Liver (tissue), 9 donors: Measurements from ENCODE around the gene BTN2A1. TPM values are rescaled to one million over a fixed set of nuclear protein-coding genes. Genes with fewer than 3 reads are reported as not detected.
"Not testable (repeated sequence)": the region's sequence is repeated elsewhere in the genome, so short reads cannot be mapped to it uniquely, and the experiment has no call there.

Experiments used
- DNase-seq: peaks from one replicate; pipeline ENCODE4 v3.0.0-alpha.2; 2017; ENCODE audit warnings: low spot score
- H3K27ac ChIP-seq, 2 donors: one replicate each; pipeline ENCODE4 v1.7.0; 2013; ENCODE audit warnings: inconsistent platforms in 2 of 2, low read length in 2 of 2, control low read depth in 1 of 2, low read depth in 1 of 2, mild to moderate bottlenecking in 1 of 2
- H3K27me3 ChIP-seq, 4 donors: one replicate each; pipeline versions ENCODE4 v1.6.1 to v1.7.0; 2013; ENCODE audit warnings: low read length in 3 of 4, inconsistent platforms in 1 of 4, mild to moderate bottlenecking in 1 of 4, moderate library complexity in 1 of 4; ENCODE audit not compliant: control insufficient read depth in 4 of 4, insufficient read depth in 4 of 4
- H3K36me3 ChIP-seq, 4 donors: one replicate each; pipeline versions ENCODE4 v1.6.1 to v1.7.0; 2013; ENCODE audit warnings: low read length in 3 of 4, mild to moderate bottlenecking in 3 of 4, low read depth in 1 of 4, moderate library complexity in 1 of 4; ENCODE audit not compliant: control insufficient read depth in 4 of 4, insufficient read depth in 3 of 4
- H3K4me1 ChIP-seq, 4 donors: one replicate each; pipeline versions ENCODE4 v1.6.1 to v1.7.0; 2013; ENCODE audit warnings: low read length in 3 of 4, mild to moderate bottlenecking in 3 of 4, moderate library complexity in 1 of 4; ENCODE audit not compliant: control insufficient read depth in 4 of 4, insufficient read depth in 4 of 4
- H3K4me3 ChIP-seq, 3 donors: one replicate each; pipeline versions ENCODE4 v1.6.1 to v1.7.0; 2013; ENCODE audit warnings: low read length in 3 of 3, control low read depth in 1 of 3, low read depth in 1 of 3, mild to moderate bottlenecking in 1 of 3
- H3K9ac ChIP-seq, 2 donors: one replicate each; pipeline ENCODE4 v1.7.0; 2013; ENCODE audit warnings: low read length in 2 of 2, mild to moderate bottlenecking in 2 of 2, moderate library complexity in 2 of 2, control low read depth in 1 of 2, low read depth in 1 of 2
- H3K9me3 ChIP-seq, 4 donors: one replicate each; pipeline versions ENCODE4 v1.6.1 to v1.7.0; 2013; ENCODE audit warnings: low read length in 3 of 4; ENCODE audit not compliant: control insufficient read depth in 4 of 4
- FOXA1 ChIP-seq: IDR thresholded peaks from 2 replicates; pipeline ENCODE4 v1.6.1; 2016; ENCODE audit warnings: antibody characterized with exemption
- FOXA2 ChIP-seq: IDR thresholded peaks from 2 replicates; pipeline ENCODE4 v1.6.1; 2016; ENCODE audit warnings: antibody characterized with exemption
- GABPA ChIP-seq, 2 donors: IDR thresholded peaks in 1 of 2; conservative IDR thresholded peaks in 1 of 2; 2 replicates each; pipeline ENCODE4 v1.6.1; 2016; ENCODE audit warnings: antibody characterized with exemption in 2 of 2, mild to moderate bottlenecking in 1 of 2, moderate library complexity in 1 of 2
- HNF4A ChIP-seq, 2 donors: conservative IDR thresholded peaks; 2 replicates each; pipeline ENCODE4 v1.6.1; 2016; ENCODE audit warnings: antibody characterized with exemption in 2 of 2, mild to moderate bottlenecking in 2 of 2
- HNF4G ChIP-seq: IDR thresholded peaks from 2 replicates; pipeline ENCODE4 v1.6.1; 2016; ENCODE audit warnings: antibody characterized with exemption
- JUND ChIP-seq, 2 donors: IDR thresholded peaks; 2 replicates each; pipeline ENCODE4 v1.6.1; 2016; ENCODE audit warnings: antibody characterized with exemption in 2 of 2
- RAD21 ChIP-seq, 2 donors: IDR thresholded peaks; 2 replicates each; pipeline ENCODE4 v1.6.1; 2016; ENCODE audit warnings: antibody characterized with exemption in 2 of 2, mild to moderate bottlenecking in 2 of 2
- RXRA ChIP-seq, 2 donors: IDR thresholded peaks; 2 replicates each; pipeline ENCODE4 v1.6.1; 2017 to 2018; ENCODE audit warnings: antibody characterized with exemption in 2 of 2, mild to moderate bottlenecking in 1 of 2
- SP1 ChIP-seq: IDR thresholded peaks from 2 replicates; pipeline ENCODE4 v1.6.1; 2018; ENCODE audit warnings: antibody characterized with exemption, mild to moderate bottlenecking
- TAF1 ChIP-seq: conservative IDR thresholded peaks from 2 replicates; pipeline ENCODE4 v1.6.1; 2016; ENCODE audit warnings: antibody characterized with exemption, mild to moderate bottlenecking
- YY1 ChIP-seq: IDR thresholded peaks from 2 replicates; pipeline ENCODE4 v1.6.1; 2016; ENCODE audit warnings: antibody characterized with exemption, mild to moderate bottlenecking
- WGBS: extraction: QIAGEN DNeasy Blood & Tissue Kit; methylation state at CpG from one replicate; pipeline ENCODE4 v1.1.7; 2013; 5-methylcytosine and 5-hydroxymethylcytosine counted together
- polyA plus RNA-seq, 2 donors: library from polyadenylated mRNA; stranded (reverse) in 1 of 2; unstranded in 1 of 2; fragments of 200-250 nt in 1 of 2; fragments of >200 nt in 1 of 2; fragmentation: Nextera tagmentation in 1 of 2; extraction: Ambion mirVana in 1 of 2; gene quantifications; one replicate each; pipeline versions ENCODE4 v1.2.1 to v1.2.3, GENCODE V29; 2013 to 2015
- total RNA-seq, 2 donors: library from RNA; depleted of rRNA; stranded (reverse); fragments of >200 nt; gene quantifications; one replicate each; pipeline ENCODE4 v1.2.3, GENCODE V29; 2014
- TF ChIP-seq, protein P1 (sequence below): IDR thresholded peaks from 2 replicates; pipeline ENCODE4 v1.6.1; 2016; ENCODE audit warnings: antibody characterized with exemption
- TF ChIP-seq, protein P2 (sequence below): IDR thresholded peaks from 2 replicates; pipeline ENCODE4 v1.6.1; 2016; ENCODE audit warnings: antibody characterized with exemption
- TF ChIP-seq, protein P3 (sequence below): fragments of 150-350 bp; IDR thresholded peaks from 2 replicates; pipeline ENCODE4 v1.5.1; 2017; ENCODE audit warnings: improper control_type of control experiment, low read depth, low read length; ENCODE audit not compliant: missing input control
- TF ChIP-seq, protein P4 (sequence below): IDR thresholded peaks from 2 replicates; pipeline ENCODE4 v1.6.1; 2016; ENCODE audit warnings: antibody characterized with exemption
- donor health status: healthy.
- donor health status: healthy.
- donor health status: healthy.
- donor health status: healthy.
- donor health status: healthy.

The BTN2A1 gene
- total and polyA plus RNA-seq, 4 donors = 2.7 to 5.9 (median 5.2) TPM

DNA sequence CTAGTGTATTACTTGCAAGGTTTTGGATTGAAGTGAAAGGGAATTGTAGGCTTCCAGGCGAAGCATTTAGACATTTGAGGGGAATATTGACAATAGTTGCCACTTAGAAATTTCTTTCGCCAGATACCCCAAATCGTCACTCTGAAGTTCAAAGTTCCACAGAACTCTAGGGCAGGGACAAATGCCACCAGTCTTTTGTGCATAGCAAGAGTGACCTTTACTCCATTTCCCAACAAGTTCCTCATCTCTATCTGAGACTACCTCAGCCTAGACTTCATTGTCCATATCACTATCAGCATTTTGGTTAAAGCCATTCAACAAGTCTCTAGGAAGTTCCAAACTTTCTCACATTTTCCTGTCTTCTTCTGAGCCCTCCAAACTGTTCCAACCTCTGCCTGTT, 39.0 kb upstream of the BTN2A1 start:
- not testable (repeated sequence) for H3K9ac ChIP-seq, H3K4me3 ChIP-seq, H3K4me1 ChIP-seq, H3K9me3 ChIP-seq, DNase-seq, H3K36me3 ChIP-seq, H3K27me3 ChIP-seq, H3K27ac ChIP-seq
- TF ChIP-seq HNF4A (conservative IDR thresholded peaks at IDR 0.05) (peak; percentile 68 to 72), SP1 (peak; percentile 48), RXRA (IDR thresholded peaks at IDR 0.05) (peak; percentile 17 to 37)
- WGBS = 60% methylated on average over 3 of the region's 3 CpGs

DNA sequence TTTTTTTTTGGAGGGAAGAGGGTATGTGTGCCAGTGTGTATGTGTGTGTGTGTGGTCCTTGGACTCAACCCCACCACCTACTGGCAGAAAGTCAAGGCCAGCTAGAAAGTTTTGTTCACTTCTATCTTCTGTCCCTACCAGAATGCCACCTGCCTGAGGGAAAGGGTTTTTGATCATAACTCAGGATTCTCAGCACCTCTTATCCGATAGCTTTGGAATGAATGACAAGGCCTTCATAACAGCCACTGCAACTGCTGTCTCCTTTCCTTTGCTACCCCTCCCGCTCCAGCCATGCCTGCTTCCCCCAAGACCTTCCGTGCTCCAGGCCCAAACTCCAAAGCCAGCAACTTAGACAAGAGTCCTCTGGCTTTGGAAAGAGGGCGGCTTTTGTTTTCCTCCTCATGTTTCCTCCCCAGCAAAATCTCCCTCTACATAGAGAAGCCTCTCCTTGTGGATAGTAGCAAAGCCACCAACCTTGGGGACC, 37.0 kb upstream of the BTN2A1 start:
- no peak for DNase-seq
- no peaks in the 10 kb centered on the region for H3K27me3 ChIP-seq
- peak overlapping the region; percentile 56 to 85 for H3K9ac ChIP-seq
- H3K4me3 ChIP-seq = no peak overlapping the region
- peak overlapping the region; percentile 84 to 87 for H3K27ac ChIP-seq
- 63% methylated on average over 4 of the region's 4 CpGs for WGBS
- H3K36me3 ChIP-seq = no peaks in the 10 kb centered on the region
- peaks cover 0 to 3% (median 1%) of the 10 kb centered on the region in 4 donors for H3K9me3 ChIP-seq
- H3K4me1 ChIP-seq = peaks cover 0 to 9% (median 0%) of the 10 kb centered on the region in 4 donors
- TF ChIP-seq TAF1 (no peak), FOXA1 (no peak), GABPA (IDR thresholded peaks at IDR 0.05 in 1 of 2, conservative IDR thresholded peaks at IDR 0.05 in 1 of 2) (no peak), RXRA (IDR thresholded peaks at IDR 0.05) (no peak), JUND (IDR thresholded peaks at IDR 0.05) (no peak), HNF4G (no peak), SP1 (no peak), HNF4A (conservative IDR thresholded peaks at IDR 0.05) (no peak), RAD21 (IDR thresholded peaks at IDR 0.05) (no peak), YY1 (no peak), FOXA2 (no peak)
- TF ChIP-seq, protein P1, sequence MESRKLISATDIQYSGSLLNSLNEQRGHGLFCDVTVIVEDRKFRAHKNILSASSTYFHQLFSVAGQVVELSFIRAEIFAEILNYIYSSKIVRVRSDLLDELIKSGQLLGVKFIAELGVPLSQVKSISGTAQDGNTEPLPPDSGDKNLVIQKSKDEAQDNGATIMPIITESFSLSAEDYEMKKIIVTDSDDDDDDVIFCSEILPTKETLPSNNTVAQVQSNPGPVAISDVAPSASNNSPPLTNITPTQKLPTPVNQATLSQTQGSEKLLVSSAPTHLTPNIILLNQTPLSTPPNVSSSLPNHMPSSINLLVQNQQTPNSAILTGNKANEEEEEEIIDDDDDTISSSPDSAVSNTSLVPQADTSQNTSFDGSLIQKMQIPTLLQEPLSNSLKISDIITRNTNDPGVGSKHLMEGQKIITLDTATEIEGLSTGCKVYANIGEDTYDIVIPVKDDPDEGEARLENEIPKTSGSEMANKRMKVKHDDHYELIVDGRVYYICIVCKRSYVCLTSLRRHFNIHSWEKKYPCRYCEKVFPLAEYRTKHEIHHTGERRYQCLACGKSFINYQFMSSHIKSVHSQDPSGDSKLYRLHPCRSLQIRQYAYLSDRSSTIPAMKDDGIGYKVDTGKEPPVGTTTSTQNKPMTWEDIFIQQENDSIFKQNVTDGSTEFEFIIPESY = no peak
- TF ChIP-seq, protein P2, sequence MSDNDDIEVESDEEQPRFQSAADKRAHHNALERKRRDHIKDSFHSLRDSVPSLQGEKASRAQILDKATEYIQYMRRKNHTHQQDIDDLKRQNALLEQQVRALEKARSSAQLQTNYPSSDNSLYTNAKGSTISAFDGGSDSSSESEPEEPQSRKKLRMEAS = no peak
- TF ChIP-seq, protein P3, sequence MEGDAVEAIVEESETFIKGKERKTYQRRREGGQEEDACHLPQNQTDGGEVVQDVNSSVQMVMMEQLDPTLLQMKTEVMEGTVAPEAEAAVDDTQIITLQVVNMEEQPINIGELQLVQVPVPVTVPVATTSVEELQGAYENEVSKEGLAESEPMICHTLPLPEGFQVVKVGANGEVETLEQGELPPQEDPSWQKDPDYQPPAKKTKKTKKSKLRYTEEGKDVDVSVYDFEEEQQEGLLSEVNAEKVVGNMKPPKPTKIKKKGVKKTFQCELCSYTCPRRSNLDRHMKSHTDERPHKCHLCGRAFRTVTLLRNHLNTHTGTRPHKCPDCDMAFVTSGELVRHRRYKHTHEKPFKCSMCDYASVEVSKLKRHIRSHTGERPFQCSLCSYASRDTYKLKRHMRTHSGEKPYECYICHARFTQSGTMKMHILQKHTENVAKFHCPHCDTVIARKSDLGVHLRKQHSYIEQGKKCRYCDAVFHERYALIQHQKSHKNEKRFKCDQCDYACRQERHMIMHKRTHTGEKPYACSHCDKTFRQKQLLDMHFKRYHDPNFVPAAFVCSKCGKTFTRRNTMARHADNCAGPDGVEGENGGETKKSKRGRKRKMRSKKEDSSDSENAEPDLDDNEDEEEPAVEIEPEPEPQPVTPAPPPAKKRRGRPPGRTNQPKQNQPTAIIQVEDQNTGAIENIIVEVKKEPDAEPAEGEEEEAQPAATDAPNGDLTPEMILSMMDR = no peak
- TF ChIP-seq, protein P4, sequence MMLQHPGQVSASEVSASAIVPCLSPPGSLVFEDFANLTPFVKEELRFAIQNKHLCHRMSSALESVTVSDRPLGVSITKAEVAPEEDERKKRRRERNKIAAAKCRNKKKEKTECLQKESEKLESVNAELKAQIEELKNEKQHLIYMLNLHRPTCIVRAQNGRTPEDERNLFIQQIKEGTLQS = no peak
